ENCODE results near the gene IL20. TPM values are rescaled to one million over a fixed set of nuclear protein-coding genes. Genes with fewer than 3 reads are reported as not detected.

The IL20 gene
- total RNA-seq, 2 experiments from 2014 or later, result not detected

DNA sequence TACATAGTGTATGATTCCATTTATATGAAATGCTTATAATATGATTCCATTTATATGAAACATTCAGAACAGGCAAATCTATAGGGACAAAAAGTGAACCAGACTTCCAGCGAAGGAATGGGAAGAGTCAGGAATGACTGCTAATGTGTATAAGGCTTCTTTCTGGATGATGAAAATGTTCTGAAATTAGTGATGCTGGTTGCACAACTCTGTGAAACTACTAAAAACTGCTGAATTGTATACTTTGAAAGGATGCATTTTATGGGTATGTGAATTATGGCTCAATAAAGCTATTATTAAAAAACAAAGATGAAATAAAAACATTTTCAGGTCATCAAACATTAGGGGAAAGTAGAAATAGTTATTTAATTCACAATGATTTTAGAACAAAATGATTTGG, 17.7 kb downstream of the IL20 start:
- intact Hi-C loops (cut with DNase I, micrococcal nuclease), result no loop called here
- Mint-ChIP-seq H3K36me3 (ENCODE audit: low read depth) (peaks cover 12% of the 10 kb centered on the region), H3K4me3 (no peak overlapping the region), H3K4me1 (ENCODE audit: low read depth) (peaks cover 1% of the 10 kb centered on the region), H3K27ac (no peak overlapping the region), H3K27me3 (no peaks in the 10 kb centered on the region), H3K9me3 (peaks cover 9% of the 10 kb centered on the region)
- Histone ChIP-seq H3K27ac (ENCODE audit: low read depth in 1 of 2, low read length in 2 of 2) (no peak overlapping the region), H3K9me3 (ENCODE audit: control insufficient read depth in 1 of 2, insufficient read depth in 1 of 2, low read length in 2 of 2) (peaks cover 0 to 5% of the 10 kb centered on the region in 2 experiments), H3K27me3 (ENCODE audit: control insufficient read depth in 1 of 2, insufficient read depth in 2 of 2, low read length in 2 of 2) (no peaks in the 10 kb centered on the region), H3K36me3 (ENCODE audit: insufficient read depth, low read length) (no peaks in the 10 kb centered on the region), H3K4me3 (ENCODE audit: low read length) (no peak overlapping the region), H3K4me1 (ENCODE audit: insufficient read depth, low read length) (no peaks in the 10 kb centered on the region)
- TF ChIP-seq, protein P1, sequence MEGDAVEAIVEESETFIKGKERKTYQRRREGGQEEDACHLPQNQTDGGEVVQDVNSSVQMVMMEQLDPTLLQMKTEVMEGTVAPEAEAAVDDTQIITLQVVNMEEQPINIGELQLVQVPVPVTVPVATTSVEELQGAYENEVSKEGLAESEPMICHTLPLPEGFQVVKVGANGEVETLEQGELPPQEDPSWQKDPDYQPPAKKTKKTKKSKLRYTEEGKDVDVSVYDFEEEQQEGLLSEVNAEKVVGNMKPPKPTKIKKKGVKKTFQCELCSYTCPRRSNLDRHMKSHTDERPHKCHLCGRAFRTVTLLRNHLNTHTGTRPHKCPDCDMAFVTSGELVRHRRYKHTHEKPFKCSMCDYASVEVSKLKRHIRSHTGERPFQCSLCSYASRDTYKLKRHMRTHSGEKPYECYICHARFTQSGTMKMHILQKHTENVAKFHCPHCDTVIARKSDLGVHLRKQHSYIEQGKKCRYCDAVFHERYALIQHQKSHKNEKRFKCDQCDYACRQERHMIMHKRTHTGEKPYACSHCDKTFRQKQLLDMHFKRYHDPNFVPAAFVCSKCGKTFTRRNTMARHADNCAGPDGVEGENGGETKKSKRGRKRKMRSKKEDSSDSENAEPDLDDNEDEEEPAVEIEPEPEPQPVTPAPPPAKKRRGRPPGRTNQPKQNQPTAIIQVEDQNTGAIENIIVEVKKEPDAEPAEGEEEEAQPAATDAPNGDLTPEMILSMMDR (IDR thresholded peaks at IDR 0.05), result no peak
- POLR2A ChIA-PET, result interaction anchor here (0.7 to 2.0 kb wide), 6 partner anchors 12 to 365 kb away, joined by 3 to 8 read pairs (median 5); partner anchors contain the start of gene FCMR
- CTCF ChIA-PET, result interaction anchor here (0.9 kb wide), 1 partner anchor 50 kb away, joined by 3 read pairs; no protein-coding TSS in a partner anchor
- DNase-seq (no peak), ATAC-seq (ENCODE audit: poor library complexity) (no peak)

DNA sequence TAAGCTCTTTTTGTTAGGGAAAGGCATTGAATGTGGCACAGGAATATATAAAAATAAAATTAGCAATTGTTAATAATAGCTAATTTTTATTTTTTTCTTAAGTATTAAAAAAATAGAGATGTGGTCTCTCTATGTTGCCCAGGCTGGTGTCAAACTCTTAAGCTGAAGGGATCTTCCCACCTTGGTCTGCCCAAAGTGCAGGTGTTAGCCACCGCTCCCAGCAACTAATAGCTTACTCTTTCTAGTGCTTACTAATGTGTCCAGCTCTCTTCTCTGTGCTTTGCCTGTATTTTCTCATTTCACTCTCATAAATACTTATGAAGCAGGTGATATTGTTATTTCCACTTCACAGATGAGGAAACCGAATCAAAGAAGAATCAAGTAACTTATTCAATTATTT, 18.5 kb downstream of the IL20 start:
- Mint-ChIP-seq H3K27me3 (no peaks in the 10 kb centered on the region), H3K9me3 (peaks cover 4% of the 10 kb centered on the region), H3K4me3 (no peak overlapping the region), H3K36me3 (ENCODE audit: low read depth) (peaks cover 7% of the 10 kb centered on the region), H3K27ac (no peak overlapping the region), H3K4me1 (ENCODE audit: low read depth) (peaks cover 5% of the 10 kb centered on the region)
- H3K9me3 ChIP-seq (ENCODE audit: control insufficient read depth in 1 of 2, insufficient read depth in 1 of 2, low read length in 2 of 2), result no peaks in the 10 kb centered on the region
- TF ChIP-seq, protein P1 (IDR thresholded peaks at IDR 0.05), result no peak
- ATAC-seq (ENCODE audit: poor library complexity), result no peak
- no peak for DNase-seq
- no peak overlapping the region for H3K27ac ChIP-seq (ENCODE audit: low read depth in 1 of 2, low read length in 2 of 2)
- CTCF ChIA-PET, result interaction anchor here (0.8 to 0.9 kb wide), 2 partner anchors 19 to 50 kb away, joined by 3 read pairs; no protein-coding TSS in a partner anchor
- intact Hi-C loops (cut with DNase I, micrococcal nuclease), result no loop called here
- H3K4me3 ChIP-seq (ENCODE audit: low read length), result no peak overlapping the region
- POLR2A ChIA-PET, result interaction anchor here (0.8 to 2.0 kb wide), 8 partner anchors 11 to 149 kb away, joined by 3 to 8 read pairs (median 4); partner anchors contain the start of gene FCMR
- no peaks in the 10 kb centered on the region for H3K4me1 ChIP-seq (ENCODE audit: insufficient read depth, low read length)
- H3K36me3 ChIP-seq (ENCODE audit: insufficient read depth, low read length), result no peaks in the 10 kb centered on the region
- H3K27me3 ChIP-seq (ENCODE audit: control insufficient read depth in 1 of 2, insufficient read depth in 2 of 2, low read length in 2 of 2), result no peaks in the 10 kb centered on the region

DNA sequence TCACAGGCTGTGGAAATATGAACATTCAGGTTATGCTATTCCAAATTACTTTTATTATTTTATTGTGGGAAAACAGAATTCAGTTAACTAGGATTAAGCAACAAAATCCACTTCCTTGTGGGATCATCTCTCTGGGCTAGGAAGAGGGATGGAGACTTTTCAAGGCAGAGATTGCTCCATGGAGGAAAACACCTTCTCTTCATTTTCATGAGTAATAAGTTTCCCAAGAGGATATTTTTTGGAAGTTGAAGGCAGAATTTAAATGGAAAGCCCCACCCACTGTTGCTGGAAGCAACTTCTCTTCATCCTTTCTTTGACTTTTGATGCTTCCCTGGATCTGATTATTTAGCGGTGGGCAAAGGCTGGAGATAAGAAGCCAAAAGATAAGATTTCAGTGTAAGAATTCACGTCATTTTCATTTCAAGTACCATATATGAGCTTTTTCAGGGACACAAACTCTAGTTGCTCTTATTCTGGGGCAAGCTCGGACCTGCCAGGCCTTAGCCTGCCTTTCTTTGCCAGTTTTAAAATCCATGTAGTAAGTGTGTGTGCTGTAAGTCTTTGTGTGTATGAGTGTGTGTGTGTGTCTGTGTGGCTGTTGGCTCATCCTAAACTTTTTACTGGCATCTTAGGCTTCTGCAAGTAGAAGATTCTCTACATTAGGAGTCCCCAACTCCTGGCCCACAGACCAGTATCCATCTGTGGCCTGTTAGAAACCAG, 20.1 kb downstream of the IL20 start:
- H3K9me3 ChIP-seq (ENCODE audit: control insufficient read depth in 1 of 2, insufficient read depth in 1 of 2, low read length in 2 of 2), result no peaks in the 10 kb centered on the region
- ATAC-seq (ENCODE audit: poor library complexity) (no peak), DNase-seq (no peak)
- Mint-ChIP-seq H3K27ac (no peak overlapping the region), H3K9me3 (no peaks in the 10 kb centered on the region), H3K36me3 (ENCODE audit: low read depth) (no peaks in the 10 kb centered on the region), H3K4me3 (no peak overlapping the region), H3K4me1 (ENCODE audit: low read depth) (peaks cover 21% of the 10 kb centered on the region), H3K27me3 (no peaks in the 10 kb centered on the region)
- TF ChIP-seq, protein P1 (IDR thresholded peaks at IDR 0.05), result no peak
- intact Hi-C loops (cut with DNase I, micrococcal nuclease), result no loop called here
- no peaks in the 10 kb centered on the region for H3K36me3 ChIP-seq (ENCODE audit: insufficient read depth, low read length)
- H3K27me3 ChIP-seq (ENCODE audit: control insufficient read depth in 1 of 2, insufficient read depth in 2 of 2, low read length in 2 of 2), result no peaks in the 10 kb centered on the region
- CTCF ChIA-PET, result interaction anchor here (0.8 kb wide), 1 partner anchor 21 kb away, joined by 3 read pairs; no protein-coding TSS in a partner anchor
- no peak overlapping the region for H3K27ac ChIP-seq (ENCODE audit: low read depth in 1 of 2, low read length in 2 of 2)
- H3K4me3 ChIP-seq (ENCODE audit: low read length), result no peak overlapping the region
- POLR2A ChIA-PET, result interaction anchor here (0.7 to 4.1 kb wide), 3 partner anchors 10 to 88 kb away, joined by 3 to 13 read pairs (median 5); no protein-coding TSS in a partner anchor
- peaks cover 7% of the 10 kb centered on the region for H3K4me1 ChIP-seq (ENCODE audit: insufficient read depth, low read length)
